Effector memory CD4-positive, alpha-beta T cell (primary cell): ENCODE data around the gene CCDC136.

ENCODE experiments used
- DNase-seq, 3 donors: peaks; one replicate each; pipeline ENCODE4 v3.0.0-alpha.2; 2020
- H3K27ac ChIP-seq: 2 replicates; pipeline ENCODE4 v1.7.0; 2013; ENCODE audit warnings: mild to moderate bottlenecking, low read length, moderate library complexity; ENCODE audit not compliant: insufficient read depth, poor library complexity, severe bottlenecking
- H3K27me3 ChIP-seq: replicated peaks from 2 replicates; pipeline ENCODE4 v1.7.0; 2013; ENCODE audit warnings: mild to moderate bottlenecking, low read length; ENCODE audit not compliant: insufficient read depth, control insufficient read depth, poor library complexity, severe bottlenecking
- H3K36me3 ChIP-seq: 2 replicates; pipeline ENCODE4 v1.7.0; 2013; ENCODE audit warnings: mild to moderate bottlenecking, low read length, moderate library complexity; ENCODE audit not compliant: control insufficient read depth, insufficient read depth
- H3K4me1 ChIP-seq: 2 replicates; pipeline ENCODE4 v1.7.0; 2013; ENCODE audit warnings: low read length, mild to moderate bottlenecking; ENCODE audit not compliant: control insufficient read depth, insufficient read depth, poor library complexity, severe bottlenecking
- H3K4me3 ChIP-seq: 2 replicates; pipeline ENCODE4 v1.7.0; 2013; ENCODE audit warnings: low read length, low read depth, mild to moderate bottlenecking; ENCODE audit not compliant: insufficient read depth, poor library complexity, severe bottlenecking
- H3K9me3 ChIP-seq: 2 replicates; pipeline ENCODE4 v1.7.0; 2013; ENCODE audit warnings: mild to moderate bottlenecking, low read length, moderate library complexity; ENCODE audit not compliant: control insufficient read depth

Gene CCDC136

DNA sequence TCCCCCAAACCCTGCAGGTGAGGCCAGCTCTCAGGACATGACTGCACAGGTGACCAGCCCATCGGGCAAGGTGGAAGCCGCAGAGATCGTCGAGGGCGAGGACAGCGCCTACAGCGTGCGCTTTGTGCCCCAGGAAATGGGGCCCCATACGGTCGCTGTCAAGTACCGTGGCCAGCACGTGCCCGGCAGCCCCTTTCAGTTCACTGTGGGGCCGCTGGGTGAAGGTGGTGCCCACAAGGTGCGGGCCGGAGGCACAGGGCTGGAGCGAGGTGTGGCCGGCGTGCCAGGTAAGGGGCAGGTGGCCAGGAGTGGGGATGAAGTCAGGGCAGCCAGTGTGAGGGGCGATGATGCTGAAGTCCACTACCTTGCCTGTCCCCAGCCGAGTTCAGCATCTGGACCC lies 62.6 kb downstream of the CCDC136 start:
- H3K27me3 ChIP-seq, result no peaks in the 10 kb centered on the region
- no peak overlapping the region for H3K4me3 ChIP-seq
- DNase-seq, result no peak
- H3K36me3 ChIP-seq, result no peaks in the 10 kb centered on the region
- no peaks in the 10 kb centered on the region for H3K4me1 ChIP-seq
- H3K9me3 ChIP-seq, result no peaks in the 10 kb centered on the region
- no peak overlapping the region for H3K27ac ChIP-seq

DNA sequence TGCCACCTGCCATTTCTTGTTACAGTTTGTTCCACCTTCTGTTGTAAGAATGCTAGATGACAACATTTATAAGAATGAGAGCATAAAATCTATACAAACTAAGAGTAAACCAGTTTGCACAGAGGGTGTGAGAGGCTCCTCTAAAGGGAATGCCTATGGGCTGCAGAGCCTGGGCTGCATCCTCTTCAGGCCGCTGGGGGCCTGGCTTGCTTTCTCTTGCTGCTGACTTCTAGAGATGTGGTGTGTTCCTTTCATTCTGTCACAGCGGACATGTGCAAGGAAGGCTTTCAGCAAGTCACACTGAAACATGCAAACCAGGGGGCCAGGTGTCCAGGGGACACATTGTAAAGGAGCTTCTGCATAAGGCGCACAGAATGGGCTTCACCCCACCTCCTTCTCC lies 63.8 kb downstream of the CCDC136 start:
- no peak for DNase-seq
- Histone ChIP-seq H3K4me3 (no peak overlapping the region), H3K27me3 (no peaks in the 10 kb centered on the region), H3K4me1 (no peaks in the 10 kb centered on the region), H3K36me3 (no peaks in the 10 kb centered on the region), H3K27ac (no peak overlapping the region), H3K9me3 (no peaks in the 10 kb centered on the region)

- H3K4me1 ChIP-seq, result no peaks in the 10 kb centered on the region
- H3K36me3 ChIP-seq, result no peaks in the 10 kb centered on the region
- no peak for DNase-seq
- H3K9me3 ChIP-seq, result no peaks in the 10 kb centered on the region
- H3K27me3 ChIP-seq, result no peaks in the 10 kb centered on the region
- H3K27ac ChIP-seq, result no peak overlapping the region
- no peak overlapping the region for H3K4me3 ChIP-seq
These were observed 64.4 kb downstream of the CCDC136 start for GRCh38 chr7:128856001-128856718.

- Histone ChIP-seq H3K4me3 (no peak overlapping the region), H3K27me3 (no peaks in the 10 kb centered on the region), H3K27ac (no peak overlapping the region), H3K4me1 (peaks cover 6% of the 10 kb centered on the region), H3K9me3 (no peaks in the 10 kb centered on the region), H3K36me3 (no peaks in the 10 kb centered on the region)
- DNase-seq, result no peak
These were observed 66.8 kb downstream of the CCDC136 start for GRCh38 chr7:128858380-128859231.

DNA sequence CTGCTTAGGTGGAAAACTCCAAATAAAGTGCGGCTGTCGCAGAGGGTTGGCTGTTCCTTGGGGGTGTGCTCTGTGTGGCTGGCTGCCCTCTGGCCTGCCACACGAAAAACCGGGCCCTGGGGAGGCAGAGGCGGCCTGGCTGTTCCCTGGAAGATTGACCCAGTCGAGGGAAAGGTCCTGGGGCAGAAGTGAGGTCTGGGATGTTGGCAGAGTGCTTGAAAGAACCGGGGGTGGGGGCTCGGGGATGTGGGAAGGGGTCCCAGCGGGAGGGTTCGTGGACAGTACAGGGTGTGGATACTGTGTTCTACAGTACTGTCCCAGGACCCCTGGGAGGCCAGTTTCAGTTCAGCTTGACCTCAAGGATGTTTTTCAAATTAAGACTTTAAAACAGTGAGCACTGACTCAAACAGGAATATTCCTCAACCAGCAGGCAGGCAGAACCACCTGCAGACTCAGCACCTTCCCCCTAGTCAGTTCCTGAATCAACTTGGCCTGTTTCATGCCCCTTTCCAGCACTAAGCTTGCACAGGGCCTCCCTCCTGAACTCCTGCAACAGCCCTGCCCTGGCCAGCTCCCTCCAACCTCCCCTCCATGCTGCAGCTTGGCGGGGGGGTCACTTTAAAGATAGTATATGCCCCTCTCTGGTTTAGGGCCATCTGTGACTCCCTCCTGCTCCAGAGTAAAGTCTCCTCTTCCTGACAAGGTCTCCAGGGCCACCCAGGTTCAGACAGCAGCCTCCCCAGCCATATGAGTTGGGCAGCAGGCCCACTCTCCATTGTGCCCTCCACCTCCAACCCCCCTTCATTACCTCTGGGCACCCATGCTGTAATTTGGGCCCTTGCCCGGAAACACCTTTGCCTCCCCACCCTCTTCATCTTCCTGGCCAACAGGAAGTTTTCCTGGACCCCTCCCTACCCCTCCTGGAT lies 67.7 kb downstream of the CCDC136 start:
- H3K27ac ChIP-seq, result no peak overlapping the region
- DNase-seq, result no peak
- no peak overlapping the region for H3K4me3 ChIP-seq
- H3K9me3 ChIP-seq, result no peaks in the 10 kb centered on the region
- no peaks in the 10 kb centered on the region for H3K27me3 ChIP-seq
- H3K4me1 ChIP-seq, result peaks cover 10% of the 10 kb centered on the region
- no peaks in the 10 kb centered on the region for H3K36me3 ChIP-seq

- DNase-seq, result no peak
- no peaks in the 10 kb centered on the region for H3K9me3 ChIP-seq
- peaks cover 10% of the 10 kb centered on the region for H3K4me1 ChIP-seq
- H3K36me3 ChIP-seq, result peaks cover 6% of the 10 kb centered on the region
- no peak overlapping the region for H3K27ac ChIP-seq
- no peaks in the 10 kb centered on the region for H3K27me3 ChIP-seq
- no peak overlapping the region for H3K4me3 ChIP-seq
These were observed 68.6 kb downstream of the CCDC136 start for GRCh38 chr7:128860158-128861073.

DNA sequence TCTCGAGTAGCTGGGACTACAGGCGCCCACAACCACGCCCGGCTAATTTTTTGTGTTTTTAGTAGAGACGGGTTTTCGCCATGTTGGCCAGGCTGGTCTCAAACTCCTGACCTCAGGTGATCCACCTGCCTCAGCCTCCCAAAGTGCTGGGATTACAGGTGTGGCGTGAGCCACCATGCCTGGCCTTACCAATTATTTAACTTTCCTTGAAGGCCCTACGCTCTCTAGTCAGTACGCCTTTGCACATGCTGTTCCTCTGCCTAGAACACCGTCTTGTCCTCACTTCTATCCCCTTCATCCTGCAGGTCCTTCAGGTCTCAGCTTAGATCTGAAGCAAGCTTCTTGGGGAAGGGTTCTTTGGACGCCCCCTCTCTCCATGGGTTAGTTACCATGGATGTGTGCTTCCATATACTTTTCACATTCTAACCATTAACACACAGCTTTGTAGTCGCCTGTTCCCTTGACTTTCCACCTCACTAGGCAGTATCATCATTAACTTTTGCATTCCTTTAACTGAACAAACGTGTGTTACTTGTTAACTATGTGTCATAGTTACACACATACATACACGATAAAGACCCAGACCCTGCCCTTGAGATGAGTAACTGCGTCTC lies 70.3 kb downstream of the CCDC136 start:
- no peak for DNase-seq
- no peaks in the 10 kb centered on the region for H3K9me3 ChIP-seq
- peak overlapping the region; percentile 33 for H3K27ac ChIP-seq
- no peaks in the 10 kb centered on the region for H3K27me3 ChIP-seq
- peaks cover 10% of the 10 kb centered on the region for H3K4me1 ChIP-seq
- peak overlapping the region; percentile 80 for H3K4me3 ChIP-seq
- H3K36me3 ChIP-seq, result peaks cover 10% of the 10 kb centered on the region

GRCh38 chr7:128862571-128863432 lies 71.0 kb downstream of the CCDC136 start, which contains the start of gene ATP6V1F:
TSS of gene ATP6V1F (plus strand) at chr7:128862856. CDS start at chr7:128862905, 49 bp downstream.
- H3K36me3 ChIP-seq, result peaks cover 10% of the 10 kb centered on the region
- peak within 1 kb of the TSS; percentile 80 for H3K4me3 ChIP-seq
- H3K27me3 ChIP-seq, result no peaks in the 10 kb centered on the region
- H3K27ac ChIP-seq, result peak within 1 kb of the TSS; percentile 77
- peak; percentile 98 to 99 (median 99) for DNase-seq
- H3K9me3 ChIP-seq, result no peaks in the 10 kb centered on the region
- H3K4me1 ChIP-seq, result peaks cover 10% of the 10 kb centered on the region
